ENCODE data around the gene OTUD5. TPM values are rescaled to one million over a fixed set of nuclear protein-coding genes. Genes with fewer than 3 reads are reported as not detected.

The OTUD5 gene
- polyA plus RNA-seq, 3 donors = 8.4 to 75.0 (median 12.4) TPM

- Histone ChIP-seq H3K27me3 (ENCODE audit: control insufficient read depth in 2 of 2, insufficient read depth in 2 of 2, low read length in 2 of 2) (no peaks in the 10 kb centered on the region), H3K4me1 (ENCODE audit: control insufficient read depth in 1 of 2, insufficient read depth in 2 of 2, low read length in 2 of 2) (peaks cover 13% of the 10 kb centered on the region in 2 donors), H3K9ac (ENCODE audit: insufficient read depth, low read length, poor library complexity, severe bottlenecking) (peak within 1 kb of the TSS; percentile 89), H3K4me3 (replicated peaks in 1 of 3; ENCODE audit: low read depth in 2 of 3, low read length in 3 of 3) (peak within 1 kb of the TSS; percentile 59 to 95 (median 85)), H3K79me2 (ENCODE audit: insufficient read depth, low read length) (peaks cover 40% of the 10 kb centered on the region), H2AFZ (ENCODE audit: insufficient read depth, low read depth, low read length, poor library complexity, severe bottlenecking) (peak within 1 kb of the TSS; percentile 69), H3K9me3 (replicated peaks in 1 of 2; ENCODE audit: control insufficient read depth in 1 of 2, insufficient read depth in 1 of 2, low read length in 2 of 2) (peaks cover 0 to 8% of the 10 kb centered on the region in 2 donors), H3K27ac (ENCODE audit: low read depth in 1 of 2, low read length in 2 of 2) (peak within 1 kb of the TSS; percentile 87 to 97), H3K36me3 (replicated peaks in 1 of 2; ENCODE audit: control insufficient read depth in 1 of 2, insufficient read depth in 2 of 2, low read length in 2 of 2) (peaks cover 13 to 25% of the 10 kb centered on the region in 2 donors), H3K4me2 (replicated peaks; ENCODE audit: extremely low read depth, low read length, poor library complexity, severe bottlenecking) (peak within 1 kb of the TSS; percentile 72), H4K20me1 (ENCODE audit: insufficient read depth, low read length) (peaks cover 7% of the 10 kb centered on the region)
- TF ChIP-seq, protein P1, sequence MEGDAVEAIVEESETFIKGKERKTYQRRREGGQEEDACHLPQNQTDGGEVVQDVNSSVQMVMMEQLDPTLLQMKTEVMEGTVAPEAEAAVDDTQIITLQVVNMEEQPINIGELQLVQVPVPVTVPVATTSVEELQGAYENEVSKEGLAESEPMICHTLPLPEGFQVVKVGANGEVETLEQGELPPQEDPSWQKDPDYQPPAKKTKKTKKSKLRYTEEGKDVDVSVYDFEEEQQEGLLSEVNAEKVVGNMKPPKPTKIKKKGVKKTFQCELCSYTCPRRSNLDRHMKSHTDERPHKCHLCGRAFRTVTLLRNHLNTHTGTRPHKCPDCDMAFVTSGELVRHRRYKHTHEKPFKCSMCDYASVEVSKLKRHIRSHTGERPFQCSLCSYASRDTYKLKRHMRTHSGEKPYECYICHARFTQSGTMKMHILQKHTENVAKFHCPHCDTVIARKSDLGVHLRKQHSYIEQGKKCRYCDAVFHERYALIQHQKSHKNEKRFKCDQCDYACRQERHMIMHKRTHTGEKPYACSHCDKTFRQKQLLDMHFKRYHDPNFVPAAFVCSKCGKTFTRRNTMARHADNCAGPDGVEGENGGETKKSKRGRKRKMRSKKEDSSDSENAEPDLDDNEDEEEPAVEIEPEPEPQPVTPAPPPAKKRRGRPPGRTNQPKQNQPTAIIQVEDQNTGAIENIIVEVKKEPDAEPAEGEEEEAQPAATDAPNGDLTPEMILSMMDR (IDR thresholded peaks at IDR 0.05) = no peak
- DNase-seq = peak; percentile 86 to 95 (median 88)
- Mint-ChIP-seq H3K4me3 (peak within 1 kb of the TSS; percentile 94 to 97), H3K36me3 (peaks cover 16 to 24% of the 10 kb centered on the region in 2 donors), H3K27ac (peak within 1 kb of the TSS; percentile 98 to 100 (median 99)), H3K4me1 (peaks cover 17% of the 10 kb centered on the region), H3K9me3 (peaks cover 0 to 12% (median 1%) of the 10 kb centered on the region in 7 donors), H3K27me3 (ENCODE audit: low read depth in 3 of 3) (peaks cover 0 to 2% (median 0%) of the 10 kb centered on the region in 3 donors)
- intact Hi-C loops (cut with micrococcal nuclease) = loop anchor here (2.0 to 5.0 kb wide), 2 partner anchors 40 to 72 kb away; partner anchors contain the start of genes TFE3 (in 2 of the 2) and PRAF2 (in 1 of the 2)
- whole genome bisulfite sequencing (ENCODE audit: insufficient coverage) = 1% methylated on average over 14 of the region's 38 CpGs
Observed at GRCh38 chrX:49002091-49002935, 44.9 kb upstream of the OTUD5 start, which contains the start of gene GRIPAP1. GRIPAP1 (minus strand) TSS chrX:49002264; CDS start chrX:49002229, 35 bp downstream.

- H3K79me2 ChIP-seq (ENCODE audit: insufficient read depth, low read length) = peaks cover 40% of the 10 kb centered on the region
- peak overlapping the region; percentile 72 for H3K4me2 ChIP-seq (replicated peaks; ENCODE audit: extremely low read depth, low read length, poor library complexity, severe bottlenecking)
- H3K27me3 ChIP-seq (ENCODE audit: control insufficient read depth in 2 of 2, insufficient read depth in 2 of 2, low read length in 2 of 2) = no peaks in the 10 kb centered on the region
- intact Hi-C loops (cut with micrococcal nuclease) = loop anchor here (2.0 to 5.0 kb wide), 2 partner anchors 41 to 73 kb away; partner anchors contain the start of genes TFE3 (in 2 of the 2) and PRAF2 (in 1 of the 2)
- Mint-ChIP-seq H3K36me3 (peaks cover 22 to 31% of the 10 kb centered on the region in 2 donors), H3K4me3 (peak overlapping the region; percentile 94 to 97), H3K27me3 (ENCODE audit: low read depth in 3 of 3) (peaks cover 0 to 5% (median 0%) of the 10 kb centered on the region in 3 donors), H3K9me3 (peaks cover 0 to 14% (median 1%) of the 10 kb centered on the region in 7 donors), H3K27ac (peak overlapping the region; percentile 98 to 100 (median 99)), H3K4me1 (peaks cover 17% of the 10 kb centered on the region)
- peak overlapping the region; percentile 59 to 95 (median 85) for H3K4me3 ChIP-seq (replicated peaks in 1 of 3; ENCODE audit: low read depth in 2 of 3, low read length in 3 of 3)
- DNase-seq = peak; percentile 60 to 85 (median 75)
- TF ChIP-seq, protein P1 (IDR thresholded peaks at IDR 0.05) = no peak
- H4K20me1 ChIP-seq (ENCODE audit: insufficient read depth, low read length) = peaks cover 14% of the 10 kb centered on the region
- H3K9me3 ChIP-seq (replicated peaks in 1 of 2; ENCODE audit: control insufficient read depth in 1 of 2, insufficient read depth in 1 of 2, low read length in 2 of 2) = peaks cover 0 to 8% of the 10 kb centered on the region in 2 donors
- peaks cover 20 to 32% of the 10 kb centered on the region in 2 donors for H3K36me3 ChIP-seq (replicated peaks in 1 of 2; ENCODE audit: control insufficient read depth in 1 of 2, insufficient read depth in 2 of 2, low read length in 2 of 2)
- H3K27ac ChIP-seq (ENCODE audit: low read depth in 1 of 2, low read length in 2 of 2) = peak overlapping the region; percentile 87 to 97
- WGBS (ENCODE audit: insufficient coverage) = 0% methylated on average over 4 of the region's 17 CpGs
- peaks cover 13% of the 10 kb centered on the region in 2 donors for H3K4me1 ChIP-seq (ENCODE audit: control insufficient read depth in 1 of 2, insufficient read depth in 2 of 2, low read length in 2 of 2)
- H3K9ac ChIP-seq (ENCODE audit: insufficient read depth, low read length, poor library complexity, severe bottlenecking) = peak overlapping the region; percentile 89
- peak overlapping the region; percentile 69 for H2AFZ ChIP-seq (ENCODE audit: insufficient read depth, low read depth, low read length, poor library complexity, severe bottlenecking)
Observed at GRCh38 chrX:49001521-49002090, 44.2 kb upstream of the OTUD5 start.

Data from CD14-positive monocyte (primary cell).